GM23338 (cell line): ENCODE data around the gene CHEK1. TPM values are rescaled to one million over a fixed set of nuclear protein-coding genes. Genes with fewer than 3 reads are reported as not detected.

Experiments used
- ATAC-seq: fragments of 200-7000 bp; cut with Tn5 transposase; 3 replicates; pipeline ENCODE4 v1.9.1; 2020
- DNase-seq: peaks from one replicate; pipeline ENCODE4 v3.0.0-alpha.2; 2015; ENCODE audit warnings: low spot score
- H2AFZ ChIP-seq: fragments of 200-600 bp; sonication (generic); 2 replicates; pipeline ENCODE4 v1.8.0; 2016; ENCODE audit warnings: antibody characterized with exemption, mild to moderate bottlenecking, moderate library complexity
- H3F3A ChIP-seq: fragments of 200-600 bp; sonication (generic); replicated peaks from 2 replicates; pipeline ENCODE4 v1.8.0; 2017; ENCODE audit warnings: antibody characterized with exemption, mixed run types, low read depth
- H3K27ac ChIP-seq: fragments of 200-600 bp; sonication (generic); 2 replicates; pipeline ENCODE4 v1.6.1; 2016; ENCODE audit warnings: low read depth
- H3K27me3 ChIP-seq: fragments of 200-600 bp; sonication (generic); 2 replicates; pipeline ENCODE4 v1.8.0; 2016; ENCODE audit warnings: mild to moderate bottlenecking, mixed run types, moderate library complexity; ENCODE audit not compliant: insufficient read depth
- H3K36me3 ChIP-seq: fragments of 200-600 bp; sonication (generic); 2 replicates; pipeline ENCODE4 v1.8.0; 2016; ENCODE audit warnings: mild to moderate bottlenecking; ENCODE audit not compliant: insufficient read depth
- H3K4me1 ChIP-seq: fragments of 200-600 bp; sonication (generic); 2 replicates; pipeline ENCODE4 v1.8.0; 2016; ENCODE audit warnings: mild to moderate bottlenecking, moderate library complexity; ENCODE audit not compliant: insufficient read depth
- H3K4me2 ChIP-seq: fragments of 200-600 bp; sonication (generic); 2 replicates; pipeline ENCODE4 v1.7.1; 2017; ENCODE audit warnings: mixed run types
- H3K4me3 ChIP-seq: fragments of 200-600 bp; sonication (generic); 2 replicates; pipeline ENCODE4 v1.6.1; 2016; ENCODE audit warnings: mixed run types
- H3K79me2 ChIP-seq: fragments of 200-600 bp; sonication (generic); replicated peaks from 2 replicates; pipeline ENCODE4 v1.8.0; 2017; ENCODE audit warnings: mild to moderate bottlenecking; ENCODE audit not compliant: insufficient read depth
- H3K9me2 ChIP-seq: fragments of 200-600 bp; sonication (generic); 2 replicates; pipeline ENCODE4 v1.8.0; 2017; ENCODE audit not compliant: insufficient read depth
- H4K20me1 ChIP-seq: fragments of 200-600 bp; sonication (generic); replicated peaks from 2 replicates; pipeline ENCODE4 v1.8.0; 2017; ENCODE audit warnings: mild to moderate bottlenecking; ENCODE audit not compliant: insufficient read depth
- H3K27ac Mint-ChIP-seq: 2 replicates; pipeline ENCODE4 v1.8.0; 2020; ENCODE audit warnings: inconsistent platforms, mild to moderate bottlenecking, moderate library complexity, mixed read lengths
- H3K27me3 Mint-ChIP-seq: 3 replicates; pipeline ENCODE4 v1.8.0; 2022; ENCODE audit warnings: low read depth, mild to moderate bottlenecking, moderate library complexity, mixed read lengths, inconsistent platforms; ENCODE audit not compliant: insufficient read depth, poor library complexity
- H3K36me3 Mint-ChIP-seq: 3 replicates; pipeline ENCODE4 v1.8.0; 2021; ENCODE audit warnings: low read depth, mild to moderate bottlenecking, inconsistent platforms, moderate library complexity, mixed read lengths
- H3K4me1 Mint-ChIP-seq: 3 replicates; pipeline ENCODE4 v1.8.0; 2020; ENCODE audit warnings: mild to moderate bottlenecking, inconsistent platforms, mixed read lengths
- H3K4me3 Mint-ChIP-seq: 3 replicates; pipeline ENCODE4 v1.8.0; 2021; ENCODE audit warnings: moderate library complexity, mild to moderate bottlenecking, inconsistent platforms, mixed read lengths
- H3K9me3 Mint-ChIP-seq: 3 replicates; pipeline ENCODE4 v1.8.0; 2020; ENCODE audit warnings: moderate library complexity, mild to moderate bottlenecking, inconsistent platforms, mixed read lengths
- CREB1 ChIP-seq: fragments of 250-450 bp; sonication (Bioruptor Pico); IDR thresholded peaks from 2 replicates; pipeline ENCODE4 v1.5.0; 2020; ENCODE audit warnings: low read depth, mild to moderate bottlenecking, moderate library complexity
- ETS1 ChIP-seq: IDR thresholded peaks from 2 replicates; pipeline ENCODE4 v1.6.1; 2016; ENCODE audit warnings: antibody characterized with exemption
- EZH2 ChIP-seq: fragments of 200-600 bp; sonication (generic); IDR thresholded peaks from one replicate; pipeline ENCODE4 v1.8.0; 2017; ENCODE audit warnings: antibody characterized with exemption, mild to moderate bottlenecking, low read depth; ENCODE audit not compliant: unreplicated experiment
- EZH2phosphoT487 ChIP-seq: fragments of 200-600 bp; sonication (generic); IDR thresholded peaks from one replicate; pipeline ENCODE4 v1.8.1; 2018; ENCODE audit warnings: antibody characterized with exemption; ENCODE audit not compliant: unreplicated experiment
- JUNB ChIP-seq: IDR thresholded peaks from one replicate; pipeline ENCODE4 v1.6.1; 2016; ENCODE audit warnings: antibody characterized with exemption; ENCODE audit not compliant: unreplicated experiment
- NANOG ChIP-seq: IDR thresholded peaks from 2 replicates; pipeline ENCODE4 v1.6.1; 2016; ENCODE audit warnings: antibody characterized with exemption, borderline replicate concordance
- POLR2AphosphoS5 ChIP-seq: IDR thresholded peaks from 2 replicates; pipeline ENCODE4 v1.6.1; 2016; ENCODE audit warnings: antibody characterized with exemption, low read depth
- REST ChIP-seq: IDR thresholded peaks from one replicate; pipeline ENCODE4 v1.6.1; 2018; ENCODE audit warnings: antibody characterized with exemption; ENCODE audit not compliant: unreplicated experiment
- STAT1 ChIP-seq: IDR thresholded peaks from one replicate; pipeline ENCODE4 v1.6.1; 2016; ENCODE audit warnings: antibody characterized with exemption; ENCODE audit not compliant: unreplicated experiment
- ZNF114 ChIP-seq: fragments of 250-450 bp; sonication (Bioruptor Pico); IDR thresholded peaks from 2 replicates; pipeline ENCODE4 v1.5.0; 2020; ENCODE audit warnings: mild to moderate bottlenecking, moderate library complexity
- ZNF331 ChIP-seq: fragments of 250-450 bp; sonication (Bioruptor Pico); IDR thresholded peaks from 2 replicates; pipeline ENCODE4 v1.5.0; 2020; ENCODE audit warnings: low read depth, mild to moderate bottlenecking, moderate library complexity
- polyA plus RNA-seq: library from polyadenylated mRNA; unstranded; fragments of >200 nt; fragmentation: Nextera tagmentation; extraction: Ambion mirVana; gene quantifications from 2 replicates; pipeline ENCODE4 v1.2.1, GENCODE V29; 2016
- total RNA-seq: library from RNA; depleted of rRNA; stranded (reverse); fragments of >200 nt; shearing (Covaris generic); gene quantifications from 2 replicates; pipeline ENCODE4 v1.2.3, GENCODE V29; 2014
- TF ChIP-seq, protein P1 (sequence below), 2 experiments: fragments of 200-600 bp in 1 of 2; sonication (generic) in 1 of 2; conservative IDR thresholded peaks; 2 replicates each; pipeline versions ENCODE4 v1.5.1 to v1.6.1; 2016 to 2017; ENCODE audit warnings: antibody characterized with exemption in 2 of 2, low read depth in 2 of 2, mild to moderate bottlenecking in 2 of 2, moderate library complexity in 1 of 2

CHEK1 gene
- total and polyA plus RNA-seq, 2 experiments from 2014 or later: 90.0 to 102 TPM

DNA sequence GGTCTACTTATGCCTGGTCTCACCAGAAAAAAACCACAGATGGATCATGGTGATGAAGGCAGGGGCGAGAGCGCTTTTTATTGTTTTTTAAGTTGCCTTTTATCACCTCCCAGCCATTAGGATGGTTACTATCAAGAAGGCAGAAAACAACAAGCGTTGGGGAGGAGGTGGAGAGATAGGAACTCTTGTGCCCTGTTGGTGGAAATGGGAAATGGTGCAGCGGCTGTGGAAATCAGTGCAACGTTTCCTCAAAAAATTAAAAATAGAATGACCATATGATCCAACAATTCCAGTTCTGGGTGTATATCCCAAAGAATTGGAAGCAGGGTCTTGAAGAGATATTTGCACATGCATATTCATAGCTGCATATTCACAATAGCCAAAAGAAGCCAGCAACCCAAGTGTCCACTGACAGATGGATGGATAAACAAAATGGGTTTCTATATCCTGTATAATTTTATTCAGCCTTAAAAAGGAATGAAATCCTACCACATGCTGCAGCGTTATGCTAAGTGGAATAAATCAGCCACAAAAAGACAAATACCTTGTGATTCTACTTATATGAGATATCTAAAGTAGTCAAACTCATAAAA lies 76.2 kb downstream of the CHEK1 start:
- Histone ChIP-seq H3K4me2 (no peak overlapping the region), H2AFZ (no peak overlapping the region), H3F3A (no peaks in the 10 kb centered on the region), H3K4me1 (peaks cover 4% of the 10 kb centered on the region; the same call in 1 of the 2 replicates), H3K27me3 (no peaks in the 10 kb centered on the region), H3K79me2 (no peaks in the 10 kb centered on the region), H4K20me1 (no peaks in the 10 kb centered on the region), H3K9me2 (no peaks in the 10 kb centered on the region), H3K27ac (no peak overlapping the region), H3K36me3 (no peaks in the 10 kb centered on the region), H3K4me3 (no peak overlapping the region)
- no peak for ATAC-seq
- no peak for DNase-seq
- Mint-ChIP-seq H3K27ac (no peak overlapping the region), H3K4me1 (peaks cover 13% of the 10 kb centered on the region), H3K9me3 (no peaks in the 10 kb centered on the region; the same call in 1 of the 3 replicates), H3K4me3 (no peak overlapping the region), H3K36me3 (peaks cover 2% of the 10 kb centered on the region; the same call in 1 of the 3 replicates), H3K27me3 (peaks cover 3% of the 10 kb centered on the region)
- TF ChIP-seq CREB1 (no peak), ETS1 (no peak), JUNB (no peak), EZH2 (no peak), ZNF331 (CRISPR knock-in tag) (no peak), POLR2AphosphoS5 (no peak), STAT1 (no peak)
- TF ChIP-seq, protein P1, sequence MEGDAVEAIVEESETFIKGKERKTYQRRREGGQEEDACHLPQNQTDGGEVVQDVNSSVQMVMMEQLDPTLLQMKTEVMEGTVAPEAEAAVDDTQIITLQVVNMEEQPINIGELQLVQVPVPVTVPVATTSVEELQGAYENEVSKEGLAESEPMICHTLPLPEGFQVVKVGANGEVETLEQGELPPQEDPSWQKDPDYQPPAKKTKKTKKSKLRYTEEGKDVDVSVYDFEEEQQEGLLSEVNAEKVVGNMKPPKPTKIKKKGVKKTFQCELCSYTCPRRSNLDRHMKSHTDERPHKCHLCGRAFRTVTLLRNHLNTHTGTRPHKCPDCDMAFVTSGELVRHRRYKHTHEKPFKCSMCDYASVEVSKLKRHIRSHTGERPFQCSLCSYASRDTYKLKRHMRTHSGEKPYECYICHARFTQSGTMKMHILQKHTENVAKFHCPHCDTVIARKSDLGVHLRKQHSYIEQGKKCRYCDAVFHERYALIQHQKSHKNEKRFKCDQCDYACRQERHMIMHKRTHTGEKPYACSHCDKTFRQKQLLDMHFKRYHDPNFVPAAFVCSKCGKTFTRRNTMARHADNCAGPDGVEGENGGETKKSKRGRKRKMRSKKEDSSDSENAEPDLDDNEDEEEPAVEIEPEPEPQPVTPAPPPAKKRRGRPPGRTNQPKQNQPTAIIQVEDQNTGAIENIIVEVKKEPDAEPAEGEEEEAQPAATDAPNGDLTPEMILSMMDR (conservative IDR thresholded peaks at IDR 0.05; ENCODE audit: low read depth in 2 of 2): 0 out of 4 replicates have a peak, but pooled peaks of 1 of the 2 experiments have one; percentile 9

DNA sequence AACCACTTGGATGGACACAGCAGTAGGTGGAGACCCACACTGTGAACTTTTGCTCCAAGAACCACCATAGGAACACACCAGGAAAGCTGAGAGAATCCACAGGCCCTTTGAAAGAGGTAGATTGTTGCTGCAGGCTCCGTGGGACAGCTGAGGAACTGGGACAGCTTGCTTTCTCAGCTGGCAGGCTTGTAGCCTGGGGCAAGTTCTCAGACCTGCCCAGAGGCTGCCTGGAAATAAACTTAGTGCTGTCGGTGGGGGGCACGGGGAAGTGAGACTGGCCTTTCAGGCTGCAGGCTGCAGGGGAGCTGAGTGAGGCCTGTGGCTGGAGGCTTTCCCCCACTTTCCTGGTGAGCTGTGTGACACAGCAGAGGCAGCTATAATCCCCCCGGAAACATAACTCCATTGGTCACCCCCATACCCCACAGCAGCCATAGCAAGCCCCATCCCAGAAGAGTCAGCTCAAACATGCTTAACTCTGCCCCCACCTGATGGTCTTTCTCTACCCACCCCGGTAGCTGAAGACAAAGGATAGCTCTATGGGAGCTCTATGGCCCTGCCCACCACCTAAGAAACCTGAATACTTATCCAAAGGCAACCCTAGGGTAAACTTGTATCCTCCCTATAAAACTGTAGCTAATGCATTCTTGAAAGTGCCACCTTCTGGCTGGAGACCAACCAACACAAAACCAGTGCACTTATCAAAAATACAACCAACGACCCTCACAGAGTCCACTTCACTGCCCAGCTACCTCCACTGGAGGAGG lies 77.1 kb downstream of the CHEK1 start:
- H3K27ac Mint-ChIP-seq: peak overlapping the region; percentile 59; the same call in 1 of the 2 replicates
- H2AFZ ChIP-seq: no peak overlapping the region
- peak; percentile 90 for ATAC-seq
- H3K4me3 Mint-ChIP-seq: no peak overlapping the region
- peaks cover 4% of the 10 kb centered on the region; the same call in 1 of the 2 replicates for H3K4me1 ChIP-seq
- peak; percentile 28 for DNase-seq
- no peaks in the 10 kb centered on the region for H3K9me2 ChIP-seq
- no peak overlapping the region for H3K4me3 ChIP-seq
- no peaks in the 10 kb centered on the region for H3K79me2 ChIP-seq
- no peaks in the 10 kb centered on the region for H3K36me3 ChIP-seq
- H3K27me3 ChIP-seq: no peaks in the 10 kb centered on the region
- peaks cover 3% of the 10 kb centered on the region for H3K27me3 Mint-ChIP-seq
- no peak overlapping the region for H3K27ac ChIP-seq
- no peaks in the 10 kb centered on the region; the same call in 1 of the 3 replicates for H3K9me3 Mint-ChIP-seq
- H3K36me3 Mint-ChIP-seq: peaks cover 2% of the 10 kb centered on the region; the same call in 1 of the 3 replicates
- H3K4me2 ChIP-seq: no peak overlapping the region
- H4K20me1 ChIP-seq: no peaks in the 10 kb centered on the region
- no peaks in the 10 kb centered on the region for H3F3A ChIP-seq
- H3K4me1 Mint-ChIP-seq: peaks cover 13% of the 10 kb centered on the region
- TF ChIP-seq CREB1: no peak
- TF ChIP-seq EZH2: no peak
- TF ChIP-seq, protein P1 (conservative IDR thresholded peaks at IDR 0.05; ENCODE audit: low read depth in 2 of 2): no peak
- TF ChIP-seq JUNB: no peak
- no peak for TF ChIP-seq ETS1
- TF ChIP-seq ZNF114 (CRISPR knock-in tag): no peak
- no peak for TF ChIP-seq NANOG
- no peak for TF ChIP-seq REST
- no peak for TF ChIP-seq POLR2AphosphoS5
- no peak for TF ChIP-seq EZH2phosphoT487
- TF ChIP-seq ZNF331 (CRISPR knock-in tag): no peak
